Measurements from ENCODE around the gene SELENOM. TPM values are rescaled to one million over a fixed set of nuclear protein-coding genes. Genes with fewer than 3 reads are reported as not detected.

Gene SELENOM
- total and polyA plus RNA-seq, 2 of the 8 experiments (the other 6 are each of a cell fraction or from before 2014, with no cell fraction given): 22.7 to 40.0 TPM

DNA sequence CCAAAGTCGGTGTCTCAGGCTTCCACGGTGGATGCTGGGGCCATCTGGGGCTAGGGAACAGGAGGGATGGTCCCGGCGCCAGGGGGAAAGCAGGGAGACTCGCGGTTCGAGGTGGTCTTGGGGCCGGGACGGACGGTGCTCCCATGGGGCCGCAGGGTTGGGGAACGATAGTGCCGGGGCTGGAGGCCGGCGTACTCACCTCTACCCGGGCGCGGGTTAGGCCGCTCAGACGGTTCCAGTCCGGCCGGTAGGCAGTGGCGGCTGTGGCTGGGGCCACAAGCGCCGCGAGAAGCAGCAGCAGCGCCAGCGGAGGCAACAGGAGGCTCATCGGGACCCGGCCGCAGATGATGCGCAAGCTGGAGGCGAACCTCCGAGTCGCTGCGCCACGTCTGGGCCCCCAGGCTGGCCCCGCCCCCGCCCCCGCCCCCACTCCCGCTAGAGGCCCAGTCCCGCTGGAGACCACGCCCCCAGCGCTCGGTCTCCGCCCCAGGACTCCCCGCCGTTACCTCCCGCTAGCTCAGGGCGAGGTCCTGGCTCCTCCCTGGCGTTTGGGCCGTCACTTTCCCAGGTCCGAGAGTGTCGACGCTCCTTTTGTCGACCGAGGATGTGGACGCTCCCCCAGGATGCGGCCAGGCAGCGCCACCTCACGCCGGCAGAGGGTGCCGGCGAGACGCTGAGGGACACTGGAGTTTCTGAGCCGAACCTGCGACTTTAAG is at the start of gene SELENOM (continued):
- TF ChIP-seq GABPA (IDR thresholded peaks at IDR 0.05; ENCODE audit: borderline replicate concordance, insufficient read depth, low read length) (0 out of 2 replicates have a peak, but pooled peaks have one; percentile 45), POLR2AphosphoS5 (IDR thresholded peaks at IDR 0.05; ENCODE audit: low read depth, low read length) (peak; percentile 65), CHD1 (IDR thresholded peaks at IDR 0.05; ENCODE audit: low read depth, low read length) (no peak), RFX5 (IDR thresholded peaks at IDR 0.05; ENCODE audit: borderline replicate concordance, low read depth, low read length) (no peak), TBP (IDR thresholded peaks at IDR 0.05; ENCODE audit: low read depth, low read length) (peak; percentile 57; the same call in 1 of the 2 replicates), RBBP5 (IDR thresholded peaks at IDR 0.05; ENCODE audit: borderline replicate concordance, low read depth, low read length) (peak; percentile 55; the same call in 1 of the 2 replicates), CEBPB (IDR thresholded peaks at IDR 0.05; ENCODE audit: low read depth, low read length) (peak; percentile 35; the same call in 1 of the 2 replicates), BACH1 (IDR thresholded peaks at IDR 0.05; ENCODE audit: low read length) (peak; percentile 95), CTBP2 (IDR thresholded peaks at IDR 0.05; ENCODE audit: borderline replicate concordance, insufficient read depth, insufficient read length, low read length) (peak; percentile 47), HDAC2 (IDR thresholded peaks at IDR 0.05; ENCODE audit: borderline replicate concordance in 1 of 2, low read depth in 2 of 2, low read length in 2 of 2) (peak; percentile 96 to 99), JUN (IDR thresholded peaks at IDR 0.05; ENCODE audit: low read depth, low read length) (0 out of 2 replicates have a peak, but pooled peaks have one; percentile 9), RXRA (IDR thresholded peaks at IDR 0.05; ENCODE audit: insufficient read depth, low read depth, low read length) (0 out of 2 replicates have a peak, but pooled peaks have one; percentile 44), KDM1A (IDR thresholded peaks at IDR 0.05; ENCODE audit: borderline replicate concordance, low read length) (no peak), RAD21 (IDR thresholded peaks at IDR 0.05 in 1 of 2, conservative IDR thresholded peaks at IDR 0.05 in 1 of 2; ENCODE audit: low read depth in 2 of 2, low read length in 2 of 2) (peak; percentile 78), KDM4A (IDR thresholded peaks at IDR 0.05; ENCODE audit: low read depth, low read length, severe bottlenecking) (peak; percentile 90), SP4 (IDR thresholded peaks at IDR 0.05; ENCODE audit: low read length) (no peak), POLR2A (IDR thresholded peaks at IDR 0.05; ENCODE audit: control extremely low read depth in 1 of 2, low read depth in 2 of 2, low read length in 2 of 2) (peak in 1 of 2 experiments; percentile 58; a peak in 2 of 3 replicates)
